ENCODE measurements around the gene KLHL14.

DNA sequence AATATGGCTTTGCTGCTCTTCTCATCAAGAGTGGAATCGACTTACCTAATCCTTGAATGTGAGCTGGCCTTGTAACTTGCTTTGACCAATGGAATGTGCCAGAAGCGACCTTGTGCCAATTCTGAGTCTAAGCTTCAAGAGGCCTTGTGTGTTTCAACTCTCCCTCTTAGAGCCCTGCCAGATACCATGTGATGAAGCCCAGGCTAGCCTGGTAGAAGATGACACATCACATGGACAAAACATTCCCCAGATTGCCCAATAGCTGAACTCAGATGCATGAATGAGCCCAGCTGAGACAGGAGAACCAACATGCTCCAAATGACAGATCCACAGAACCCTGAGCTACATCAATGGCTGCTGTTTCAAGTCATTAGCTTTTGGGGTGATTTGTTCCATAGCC is 4.2 kb upstream of the KLHL14 start:
- no peak for TF ChIP-seq POLR2AphosphoS5 (IDR thresholded peaks at IDR 0.05)
- no peak for TF ChIP-seq POLR2A (IDR thresholded peaks at IDR 0.05)
- TF ChIP-seq, protein P1, sequence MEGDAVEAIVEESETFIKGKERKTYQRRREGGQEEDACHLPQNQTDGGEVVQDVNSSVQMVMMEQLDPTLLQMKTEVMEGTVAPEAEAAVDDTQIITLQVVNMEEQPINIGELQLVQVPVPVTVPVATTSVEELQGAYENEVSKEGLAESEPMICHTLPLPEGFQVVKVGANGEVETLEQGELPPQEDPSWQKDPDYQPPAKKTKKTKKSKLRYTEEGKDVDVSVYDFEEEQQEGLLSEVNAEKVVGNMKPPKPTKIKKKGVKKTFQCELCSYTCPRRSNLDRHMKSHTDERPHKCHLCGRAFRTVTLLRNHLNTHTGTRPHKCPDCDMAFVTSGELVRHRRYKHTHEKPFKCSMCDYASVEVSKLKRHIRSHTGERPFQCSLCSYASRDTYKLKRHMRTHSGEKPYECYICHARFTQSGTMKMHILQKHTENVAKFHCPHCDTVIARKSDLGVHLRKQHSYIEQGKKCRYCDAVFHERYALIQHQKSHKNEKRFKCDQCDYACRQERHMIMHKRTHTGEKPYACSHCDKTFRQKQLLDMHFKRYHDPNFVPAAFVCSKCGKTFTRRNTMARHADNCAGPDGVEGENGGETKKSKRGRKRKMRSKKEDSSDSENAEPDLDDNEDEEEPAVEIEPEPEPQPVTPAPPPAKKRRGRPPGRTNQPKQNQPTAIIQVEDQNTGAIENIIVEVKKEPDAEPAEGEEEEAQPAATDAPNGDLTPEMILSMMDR (IDR thresholded peaks at IDR 0.05), result no peak

All from breast epithelium (tissue), 3 donors.